GM13977 (cell line): Measurements from ENCODE around the gene MGAT2.
"Not testable (repeated sequence)": the region's sequence is repeated elsewhere in the genome, so short reads cannot be mapped to it uniquely, and the experiment has no call there.

Source experiments
- DNase-seq: peaks from one replicate; pipeline ENCODE4 v3.0.0; 2012; ENCODE audit warnings: low spot score
- CTCF ChIP-seq: IDR thresholded peaks from 2 replicates; pipeline ENCODE4 v1.5.1; 2012; ENCODE audit warnings: mild to moderate bottlenecking, control low read depth; ENCODE audit not compliant: insufficient read depth; ENCODE audit errors: extremely low read depth, missing control alignments
- in situ Hi-C: fragments of 300-500 bp; cut with MboI; formaldehyde crosslinking; loops from one replicate; pipeline ENCODE4 v1.12.0; 2022; ENCODE audit warnings: low sequenced_read_pairs, low pct_unique_long_range_greater_than_20kb, mixed read lengths, inconsistent platforms; ENCODE audit not compliant: unreplicated experiment

MGAT2 gene

DNA sequence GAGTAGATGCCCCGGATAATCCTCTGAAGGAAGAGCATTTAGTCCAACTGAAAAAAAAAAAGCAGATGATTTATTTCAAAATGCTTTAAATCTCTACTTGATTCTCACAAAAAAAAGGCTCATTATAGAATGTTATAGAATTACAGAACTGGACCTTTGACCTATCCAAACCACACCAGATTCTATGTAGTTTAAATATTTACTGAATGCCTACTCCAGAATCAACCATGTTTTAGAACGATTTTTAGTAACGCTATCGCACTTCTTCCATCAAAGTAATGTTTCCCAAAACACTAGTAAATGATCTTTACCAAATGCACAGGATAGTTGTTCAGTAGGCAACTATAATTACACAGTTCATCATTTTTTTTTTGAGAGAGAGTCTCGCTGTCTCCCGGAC lies 37.0 kb upstream of the MGAT2 start:
- TF ChIP-seq CTCF, result no peak
- in situ Hi-C loops, result no loop called here
- no peak for DNase-seq

GRCh38 chr14:49584058-49584457 lies 36.5 kb upstream of the MGAT2 start:
- DNase-seq, result no peak
- in situ Hi-C loops, result no loop called here
- TF ChIP-seq CTCF, result no peak

- in situ Hi-C loops, DNase-seq: not testable (repeated sequence)
Observed at GRCh38 chr14:49584981-49585640, 35.5 kb upstream of the MGAT2 start.

- peak; percentile 89 for DNase-seq
- no peak for TF ChIP-seq CTCF
- in situ Hi-C loops, result no loop called here
Observed at GRCh38 chr14:49585803-49586672, 34.6 kb upstream of the MGAT2 start, which contains the start of gene RPS29. Gene RPS29 (minus strand): TSS chr14:49586380. CDS start chr14:49586346, 34 bp downstream.

DNA sequence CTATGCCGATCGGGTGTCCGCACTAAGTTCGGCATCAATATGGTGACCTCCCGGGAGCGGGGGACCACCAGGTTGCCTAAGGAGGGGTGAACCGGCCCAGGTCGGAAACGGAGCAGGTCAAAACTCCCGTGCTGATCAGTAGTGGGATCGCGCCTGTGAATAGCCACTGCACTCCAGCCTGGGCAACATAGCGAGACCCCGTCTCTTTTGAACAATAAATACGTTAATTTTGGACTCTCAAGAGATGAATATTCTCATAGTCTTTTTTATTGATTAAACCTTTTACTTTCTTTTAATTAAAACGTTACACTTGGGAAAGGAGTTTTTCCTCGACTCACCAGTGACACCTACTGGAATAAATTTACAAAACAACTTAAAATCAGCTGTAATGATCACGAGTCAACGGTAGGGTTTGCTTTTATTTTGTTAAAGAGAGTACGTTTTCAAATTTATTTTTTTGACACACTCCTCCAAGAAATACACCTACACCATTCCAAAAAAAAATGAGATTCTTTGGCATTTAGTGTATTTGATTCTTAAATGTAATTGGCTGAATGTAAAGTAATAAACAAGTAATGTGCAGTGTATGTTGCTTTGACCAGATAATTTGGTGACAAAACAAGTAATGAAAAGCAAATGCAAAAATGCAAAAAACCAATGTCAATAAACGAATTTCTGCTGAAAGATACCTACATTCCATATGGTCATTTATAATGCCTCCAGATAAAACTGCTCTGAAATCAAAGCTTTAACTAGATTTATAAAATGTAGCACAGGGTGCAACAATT lies 33.7 kb upstream of the MGAT2 start:
- peak; percentile 50 for DNase-seq
- in situ Hi-C loops, result no loop called here
- TF ChIP-seq CTCF, result peak; percentile 83

DNA sequence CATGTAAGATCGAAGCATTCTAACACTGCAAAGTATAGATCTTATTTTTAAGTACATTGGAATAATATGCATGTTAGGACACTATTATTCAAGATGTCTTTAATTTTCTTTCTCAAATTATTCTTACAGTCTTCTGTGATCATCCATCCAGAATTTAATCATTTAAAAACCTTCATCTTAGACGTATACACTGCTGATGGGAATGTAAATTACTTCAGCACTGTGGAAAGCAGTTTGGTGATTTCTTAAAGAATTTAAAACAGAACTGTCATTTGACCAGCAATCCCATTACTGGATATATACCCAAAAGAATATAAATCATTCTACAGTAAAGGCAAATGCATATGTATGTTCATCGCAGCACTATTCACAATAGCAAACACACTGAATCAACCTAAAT lies 31.2 kb upstream of the MGAT2 start:
- TF ChIP-seq CTCF, result no peak
- DNase-seq, result no peak
- in situ Hi-C loops, result no loop called here
